Testis (tissue), 3 donors: ENCODE measurements around the gene ERICH2. TPM values are rescaled to one million over a fixed set of nuclear protein-coding genes. Genes with fewer than 3 reads are reported as not detected.
"Not testable (repeated sequence)": the region's sequence is repeated elsewhere in the genome, so short reads cannot be mapped to it uniquely, and the experiment has no call there.

Source experiments
- DNase-seq: peaks from one replicate; pipeline ENCODE4 v3.0.0-alpha.2; 2019
- H3K27ac ChIP-seq, 2 donors: fragments of 200-600 bp; sonication (generic); one replicate each; pipeline ENCODE4 v1.5.1; 2019
- H3K27me3 ChIP-seq: fragments of 200-600 bp; sonication (generic); one replicate; pipeline ENCODE4 v1.5.1; 2019
- H3K36me3 ChIP-seq: fragments of 200-600 bp; sonication (generic); one replicate; pipeline ENCODE4 v1.5.1; 2017; ENCODE audit warnings: low read depth; ENCODE audit errors: missing control alignments
- H3K4me1 ChIP-seq: fragments of 200-600 bp; sonication (generic); one replicate; pipeline ENCODE4 v1.5.1; 2019
- H3K4me3 ChIP-seq, 2 donors: fragments of 200-600 bp; sonication (generic); one replicate each; pipeline ENCODE4 v1.5.1; 2017 to 2019
- H3K9me3 ChIP-seq: fragments of 200-600 bp; sonication (generic); one replicate; pipeline ENCODE4 v1.5.1; 2017
- CTCF ChIP-seq, 3 experiments: fragments of 450-650 bp in 2 of 3; fragments of 200-600 bp in 1 of 3; sonication (generic) in 1 of 3; IDR thresholded peaks; one replicate each; pipeline ENCODE4 v1.5.1; 2016 to 2019; ENCODE audit warnings: antibody characterized with exemption in 3 of 3, mild to moderate bottlenecking in 2 of 3, moderate library complexity in 1 of 3
- POLR2A ChIP-seq: fragments of 450-650 bp; IDR thresholded peaks from one replicate; pipeline ENCODE4 v1.6.1; 2017; ENCODE audit warnings: antibody characterized with exemption, mild to moderate bottlenecking, moderate library complexity
- WGBS, 2 donors: methylation state at CpG; one replicate each; pipeline ENCODE4 v1.1.5; 2018; 5-methylcytosine and 5-hydroxymethylcytosine counted together
- intact Hi-C: fragments of 100-400 bp; cut with DNase I; formaldehyde crosslinking; loops from one replicate; pipeline ENCODE4 v1.15.1; 2023; ENCODE audit warnings: low total_unique reads
- polyA plus RNA-seq: library from polyadenylated mRNA; stranded (reverse); fragments of 350-450 nt; fragmentation: Illumina TruSeq; extraction: RNeasy Lipid Tissue Mini Kit (QIAGEN cat#74804); gene quantifications from one replicate; pipeline ENCODE4 v1.2.3, GENCODE V29; 2014; ENCODE audit warnings: low read depth, low replicate concordance; ENCODE audit not compliant: insufficient read depth
- total RNA-seq, 2 donors: library from RNA; depleted of rRNA; stranded (reverse); fragments of >200 nt; gene quantifications; one replicate each; pipeline ENCODE4 v1.2.3, GENCODE V29; 2016

The ERICH2 gene
- total and polyA plus RNA-seq, 3 donors from 2014 or later: 36.5 to 126 (median 78.8) TPM

DNA sequence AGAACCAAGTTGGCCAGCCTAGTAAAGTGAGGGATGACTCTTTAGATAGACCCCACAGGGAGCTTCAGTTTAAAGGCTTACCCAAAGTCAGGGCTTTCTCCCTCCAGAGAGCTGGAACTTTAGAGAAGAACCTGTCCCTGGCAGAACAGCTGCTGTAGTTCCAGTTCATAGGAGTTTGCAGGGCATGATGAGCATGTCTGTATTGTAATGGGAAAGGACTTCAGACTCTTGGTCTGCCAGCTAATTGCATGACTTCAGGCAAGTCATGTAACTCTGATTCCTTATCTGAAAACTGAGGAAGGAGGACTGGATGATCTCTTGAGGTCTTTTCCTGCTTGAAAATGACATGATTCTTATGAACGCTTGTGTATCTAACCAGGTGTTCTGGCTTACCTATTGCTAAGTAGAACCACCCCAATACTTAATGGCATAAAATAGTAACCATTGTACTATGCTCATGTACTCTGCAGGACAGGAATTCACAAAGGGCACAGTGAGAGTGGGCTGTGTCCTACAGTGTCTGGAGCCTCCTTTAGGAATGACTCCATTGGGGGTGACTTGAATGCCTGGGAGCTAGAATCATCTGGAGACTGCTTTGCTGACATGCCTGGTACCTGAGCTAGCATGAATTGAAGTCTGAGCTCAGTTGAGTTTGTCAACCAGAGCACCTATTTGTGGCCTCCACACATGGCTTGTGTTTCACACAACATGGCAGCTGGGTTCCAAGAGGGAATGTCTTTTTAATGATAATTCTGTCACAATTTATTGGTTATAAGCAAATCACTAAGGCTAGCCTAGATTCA lies 36.2 kb upstream of the ERICH2 start:
- Histone ChIP-seq H3K36me3 (no peaks in the 10 kb centered on the region), H3K27ac (no peak overlapping the region), H3K4me1 (no peaks in the 10 kb centered on the region), H3K9me3 (no peaks in the 10 kb centered on the region), H3K4me3 (no peak overlapping the region), H3K27me3 (no peaks in the 10 kb centered on the region)
- WGBS, 2 donors: 44 to 50% methylated on average over 1 of the region's 1 CpG
- intact Hi-C loops: no loop called here
- DNase-seq: no peak
- TF ChIP-seq POLR2A: no peak
- no peak for TF ChIP-seq CTCF (IDR thresholded peaks at IDR 0.05)

GRCh38 chr2:170734601-170735000 lies 35.6 kb upstream of the ERICH2 start:
- H3K9me3 ChIP-seq, intact Hi-C loops, H3K36me3 ChIP-seq, H3K27me3 ChIP-seq, DNase-seq, H3K4me3 ChIP-seq, H3K27ac ChIP-seq, H3K4me1 ChIP-seq: not testable (repeated sequence)
- 81% methylated on average over 2 of the region's 2 CpGs for WGBS, 2 donors

GRCh38 chr2:170736628-170737027 lies 33.5 kb upstream of the ERICH2 start:
- Histone ChIP-seq H3K36me3 (no peaks in the 10 kb centered on the region), H3K4me3 (no peak overlapping the region), H3K4me1 (no peaks in the 10 kb centered on the region), H3K27me3 (no peaks in the 10 kb centered on the region), H3K9me3 (no peaks in the 10 kb centered on the region), H3K27ac (no peak overlapping the region)
- no peak for DNase-seq
- no peak for TF ChIP-seq POLR2A
- TF ChIP-seq CTCF (IDR thresholded peaks at IDR 0.05): no peak
- 10 to 24% methylated on average over 1 of the region's 1 CpG for WGBS, 2 donors
- intact Hi-C loops: no loop called here

DNA sequence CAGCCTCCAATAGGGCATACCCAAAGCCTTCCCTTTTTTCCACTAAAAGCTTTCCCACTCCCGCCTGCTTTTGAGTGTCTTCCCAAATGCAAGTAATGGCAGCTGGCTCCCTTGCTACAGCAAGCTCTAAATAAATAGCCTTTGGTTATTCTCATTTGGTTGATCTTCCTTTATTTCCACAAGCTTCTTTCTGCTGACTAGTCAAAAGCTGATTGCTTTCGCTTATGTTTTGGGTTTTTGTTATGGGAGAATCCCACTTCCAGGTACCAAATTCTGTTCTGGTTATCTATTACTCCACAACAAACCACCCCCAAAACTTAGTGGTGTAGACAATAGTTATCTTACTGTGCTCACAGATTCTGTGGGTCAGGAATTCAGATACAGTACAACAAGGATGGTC lies 32.8 kb upstream of the ERICH2 start:
- intact Hi-C loops: no loop called here
- no peaks in the 10 kb centered on the region for H3K27me3 ChIP-seq
- TF ChIP-seq CTCF (IDR thresholded peaks at IDR 0.05) (no peak), POLR2A (no peak)
- no peak overlapping the region for H3K27ac ChIP-seq
- no peaks in the 10 kb centered on the region for H3K9me3 ChIP-seq
- no peak for DNase-seq
- 90 to 94% methylated on average over 2 of the region's 2 CpGs for WGBS, 2 donors
- no peak overlapping the region for H3K4me3 ChIP-seq
- no peaks in the 10 kb centered on the region for H3K4me1 ChIP-seq
- H3K36me3 ChIP-seq: no peaks in the 10 kb centered on the region

GRCh38 chr2:170737821-170738220 lies 32.4 kb upstream of the ERICH2 start:
- H3K9me3 ChIP-seq: no peaks in the 10 kb centered on the region
- no peak for DNase-seq
- no peak overlapping the region for H3K27ac ChIP-seq
- WGBS, 2 donors: 85 to 92% methylated on average over 4 of the region's 4 CpGs
- TF ChIP-seq CTCF (IDR thresholded peaks at IDR 0.05) (no peak), POLR2A (no peak)
- H3K4me3 ChIP-seq: no peak overlapping the region
- no peaks in the 10 kb centered on the region for H3K4me1 ChIP-seq
- no peaks in the 10 kb centered on the region for H3K36me3 ChIP-seq
- intact Hi-C loops: no loop called here
- no peaks in the 10 kb centered on the region for H3K27me3 ChIP-seq
